ENCODE measurements around the gene RITA1. TPM values are rescaled to one million over a fixed set of nuclear protein-coding genes. Genes with fewer than 3 reads are reported as not detected.

The RITA1 gene
- total and polyA plus RNA-seq, 2 donors (not counting 3 experiments of a cell fraction or from before 2014, with no cell fraction given), result 20.7 to 21.3 TPM

DNA sequence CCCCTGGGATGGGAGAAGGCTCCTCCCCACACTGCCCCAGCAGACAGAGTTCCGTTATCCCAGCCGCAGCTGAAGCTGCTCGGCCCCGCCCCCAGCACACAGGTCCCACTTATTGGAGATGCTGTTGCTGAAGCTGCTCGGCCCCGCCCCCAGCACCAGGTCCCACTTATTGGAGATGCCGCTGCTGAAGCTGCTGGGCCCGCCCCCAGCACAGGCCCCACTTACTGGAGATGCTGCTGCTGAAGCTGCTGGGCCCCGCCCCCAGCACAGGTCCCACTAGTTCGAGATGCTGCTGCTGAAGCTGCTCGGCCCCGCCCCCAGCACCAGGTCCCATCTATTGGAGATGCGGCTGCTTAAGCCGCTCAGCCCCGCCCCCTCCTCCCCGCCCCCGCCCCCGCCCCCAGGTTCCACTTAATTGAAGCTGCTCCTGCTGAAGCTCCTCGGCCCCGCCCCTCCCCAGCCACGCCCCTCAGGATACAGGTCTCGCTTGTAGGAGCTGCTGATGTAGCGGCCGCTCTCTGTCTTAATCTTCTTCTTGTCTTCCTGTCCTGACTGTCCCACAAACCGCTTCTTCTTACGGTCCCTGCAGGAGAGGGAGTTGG, 24.0 kb upstream of the RITA1 start:
- Histone ChIP-seq H3K4me2 (ENCODE audit: insufficient read depth, low read length) (no peak overlapping the region), H3K27ac (ENCODE audit: insufficient read depth, low read depth, low read length) (no peak overlapping the region), H3K9ac (replicated peaks; ENCODE audit: extremely low read depth, insufficient read depth, low read length) (no peak overlapping the region), H2AFZ (ENCODE audit: low read depth, low read length) (no peak overlapping the region), H3K4me1 (ENCODE audit: control insufficient read depth, extremely low read depth, insufficient read depth, low read length) (no peaks in the 10 kb centered on the region), H3K9me3 (replicated peaks; ENCODE audit: control insufficient read depth, insufficient read depth, low read length) (no peaks in the 10 kb centered on the region), H3K9me1 (replicated peaks; ENCODE audit: control insufficient read depth, extremely low read depth, insufficient read depth, low read length) (no peaks in the 10 kb centered on the region), H3K4me3 (replicated peaks in 1 of 3; ENCODE audit: insufficient read depth in 1 of 3, low read depth in 1 of 3, low read length in 3 of 3) (no peak overlapping the region), H3K36me3 (ENCODE audit: control insufficient read depth in 2 of 2, extremely low read depth in 1 of 2, insufficient read depth in 2 of 2, low read length in 2 of 2) (peaks cover 11 to 45% of the 10 kb centered on the region in 2 experiments), H3K79me2 (ENCODE audit: control insufficient read depth, insufficient read depth, low read length) (no peaks in the 10 kb centered on the region), H4K20me1 (replicated peaks; ENCODE audit: control insufficient read depth, extremely low read depth, insufficient read depth, low read length) (no peaks in the 10 kb centered on the region), H3K27me3 (ENCODE audit: control insufficient read depth in 2 of 2, insufficient read depth in 2 of 2, low read length in 2 of 2) (no peaks in the 10 kb centered on the region)
- no TSS peak for BruUV-seq (replicated peaks)
- TF ChIP-seq FOS (IDR thresholded peaks at IDR 0.05; ENCODE audit: borderline replicate concordance, insufficient read depth, low read length) (no peak), EZH2 (IDR thresholded peaks at IDR 0.05; ENCODE audit: borderline replicate concordance, low read depth, low read length, severe bottlenecking) (no peak), CTCF (IDR thresholded peaks at IDR 0.05; ENCODE audit: extremely low read depth in 1 of 2, insufficient read depth in 1 of 2, low read depth in 1 of 2, low read length in 2 of 2) (no peak), JUN (IDR thresholded peaks at IDR 0.05; ENCODE audit: borderline replicate concordance, insufficient read depth, insufficient read length, low read depth) (no peak)
- intact Hi-C loops (cut with micrococcal nuclease) (loop anchor here (2.0 kb wide), 1 partner anchor 19 kb away; no protein-coding TSS in a partner anchor), dilution Hi-C loops (cut with MboI; ENCODE audit: extremely low pct_ligation_motif_present, low sequenced_read_pairs) (no loop called here)
- no peak for FAIRE-seq
- CTCF ChIA-PET, result interaction anchor here (0.7 to 2.1 kb wide), 3 partner anchors 8 to 169 kb away, joined by 3 to 9 read pairs (median 6); no protein-coding TSS in a partner anchor
- no peak for DNase-seq (ENCODE audit: low read depth, low spot score)
- POLR2A ChIA-PET, result no interaction called here
